A673 (cell line): ENCODE data around the gene PROSER2. TPM values are rescaled to one million over a fixed set of nuclear protein-coding genes. Genes with fewer than 3 reads are reported as not detected.

Experiments
- BruUV-seq: library from RNA; stranded (reverse); fragments of 400-500 nt; replicated peaks from 2 replicates; lab custom pipeline; 2021; lab: Mats Ljungman, UMichigan
- CTCF ChIA-PET: fragments of 300-600 bp; sonication (Branson Sonifier 250); formaldehyde crosslinking; loops from one replicate; lab custom pipeline; 2022; ENCODE audit warnings: antibody characterized with exemption; lab: Charles Lee
- POLR2A ChIA-PET: fragments of 300-600 bp; sonication (Branson Sonifier 250); formaldehyde crosslinking; loops from one replicate; lab custom pipeline; 2022; ENCODE audit warnings: antibody characterized with exemption; ENCODE audit not compliant: low non-redundant PET; lab: Charles Lee
- DNase-seq: peaks from one replicate; pipeline ENCODE4 v3.0.0-alpha.2; 2015; ENCODE audit warnings: low spot score
- H3K27ac ChIP-seq: fragments of 200-600 bp; sonication (generic); 2 replicates; pipeline ENCODE4 v1.5.1; 2016; ENCODE audit warnings: mixed run types, low read depth, mild to moderate bottlenecking, mixed read lengths, antibody characterized with exemption, low read length; ENCODE audit not compliant: poor library complexity, severe bottlenecking
- H3K27me3 ChIP-seq: fragments of 200-600 bp; sonication (generic); replicated peaks from 2 replicates; pipeline ENCODE4 v1.6.1; 2017; ENCODE audit warnings: mixed run types, low read depth, mild to moderate bottlenecking, mixed read lengths, antibody characterized with exemption, low read length; ENCODE audit not compliant: insufficient read depth, poor library complexity
- H3K36me3 ChIP-seq: fragments of 200-600 bp; sonication (generic); 2 replicates; pipeline ENCODE4 v1.6.1; 2016; ENCODE audit warnings: mixed run types, mild to moderate bottlenecking, mixed read lengths, antibody characterized with exemption, low read length; ENCODE audit not compliant: insufficient read depth, poor library complexity, severe bottlenecking
- H3K4me1 ChIP-seq: fragments of 200-600 bp; sonication (generic); 2 replicates; pipeline ENCODE4 v1.6.1; 2017; ENCODE audit warnings: mixed run types, mild to moderate bottlenecking, mixed read lengths, antibody characterized with exemption, low read length; ENCODE audit not compliant: insufficient read depth, poor library complexity, severe bottlenecking
- H3K4me3 ChIP-seq: fragments of 200-600 bp; sonication (generic); 2 replicates; pipeline ENCODE4 v1.5.1; 2016; ENCODE audit warnings: low read depth, mixed run types, mild to moderate bottlenecking, mixed read lengths, low read length; ENCODE audit not compliant: poor library complexity, severe bottlenecking
- H3K9me3 ChIP-seq: fragments of 200-600 bp; sonication (generic); 2 replicates; pipeline ENCODE4 v1.6.1; 2016; ENCODE audit warnings: mixed run types, low read depth, mild to moderate bottlenecking, mixed read lengths, antibody characterized with exemption, low read length; ENCODE audit not compliant: poor library complexity, severe bottlenecking
- CTCF ChIP-seq: fragments of 300-800, 200-600 bp; sonication (generic); conservative IDR thresholded peaks from 2 replicates; pipeline ENCODE4 v1.5.1; 2017; ENCODE audit warnings: low read depth, mild to moderate bottlenecking, antibody characterized with exemption, low read length, moderate library complexity, mixed read lengths
- EZH2 ChIP-seq: fragments of 200-600 bp; sonication (generic); IDR thresholded peaks from 2 replicates; pipeline ENCODE4 v1.6.1; 2017; ENCODE audit warnings: borderline replicate concordance, low read depth, mild to moderate bottlenecking, mixed read lengths, antibody characterized with exemption, low read length; ENCODE audit not compliant: poor library complexity, severe bottlenecking
- intact Hi-C: fragments of 100-400 bp; cut with micrococcal nuclease; formaldehyde crosslinking; loops from one replicate; pipeline ENCODE4 v1.10.0; 2022; ENCODE audit not compliant: unreplicated experiment
- total RNA-seq: library from RNA; stranded (reverse); gene quantifications from 2 replicates; pipeline ENCODE4 v1.2.3, GENCODE V29; 2021

Gene PROSER2
- total RNA-seq, 1 experiment from 2014 or later, result 40.4 TPM

GRCh38 chr10:11794566-11794965, 28.6 kb upstream of the PROSER2 start:
- no peak for DNase-seq
- TF ChIP-seq EZH2, result no peak
- TF ChIP-seq CTCF, result no peak
- Histone ChIP-seq H3K36me3 (no peaks in the 10 kb centered on the region), H3K9me3 (no peaks in the 10 kb centered on the region), H3K27ac (no peak overlapping the region), H3K4me3 (no peak overlapping the region), H3K27me3 (no peaks in the 10 kb centered on the region), H3K4me1 (peaks cover 48% of the 10 kb centered on the region)
- BruUV-seq, result no TSS peak
- intact Hi-C loops, result loop anchor here (10.0 kb wide), 1 partner anchor 80 kb away; no protein-coding TSS in a partner anchor
- CTCF ChIA-PET, result no interaction called here
- POLR2A ChIA-PET, result no interaction called here

GRCh38 chr10:11795101-11795920, 27.8 kb upstream of the PROSER2 start:
- intact Hi-C loops, result loop anchor here (10.0 kb wide), 1 partner anchor 79 kb away; no protein-coding TSS in a partner anchor

GRCh38 chr10:11796474-11796873, 26.7 kb upstream of the PROSER2 start:
- POLR2A ChIA-PET, result interaction anchor here (0.6 kb wide), 1 partner anchor 184 kb away, joined by 3 read pairs; no protein-coding TSS in a partner anchor
- CTCF ChIA-PET, result interaction anchor here (0.8 to 1.0 kb wide), 3 partner anchors 18 to 190 kb away, joined by 3 to 5 read pairs (median 4); no protein-coding TSS in a partner anchor
- peak; percentile 84 for DNase-seq

More at GRCh38 chr10:11795101-11795920, 27.8 kb upstream of the PROSER2 start:
- BruUV-seq, result no TSS peak
- H3K27me3 ChIP-seq, result no peaks in the 10 kb centered on the region
- H3K27ac ChIP-seq, result peak overlapping the region; percentile 98
- H3K4me3 ChIP-seq, result no peak overlapping the region
- H3K36me3 ChIP-seq, result no peaks in the 10 kb centered on the region
- no peak for TF ChIP-seq EZH2
- TF ChIP-seq CTCF, result no peak
- peaks cover 51% of the 10 kb centered on the region for H3K4me1 ChIP-seq
- DNase-seq, result no peak
- POLR2A ChIA-PET, result no interaction called here
- no peaks in the 10 kb centered on the region for H3K9me3 ChIP-seq
- CTCF ChIA-PET, result interaction anchor here (0.7 to 1.0 kb wide), 2 partner anchors 19 to 279 kb away, joined by 3 to 4 read pairs; no protein-coding TSS in a partner anchor

More at GRCh38 chr10:11796474-11796873, 26.7 kb upstream of the PROSER2 start:
- peak overlapping the region; percentile 98 for H3K27ac ChIP-seq
- TF ChIP-seq EZH2 (no peak), CTCF (no peak)
- intact Hi-C loops, result loop anchor here (10.0 kb wide), 1 partner anchor 78 kb away; no protein-coding TSS in a partner anchor
- H3K9me3 ChIP-seq, result no peaks in the 10 kb centered on the region
- no peak overlapping the region for H3K4me3 ChIP-seq
- H3K36me3 ChIP-seq, result no peaks in the 10 kb centered on the region
- H3K27me3 ChIP-seq, result no peaks in the 10 kb centered on the region
- no TSS peak for BruUV-seq
- peaks cover 53% of the 10 kb centered on the region for H3K4me1 ChIP-seq
